HK-2 (cell line): ENCODE results near the gene WAS.
A peak's percentile ranks its signal among the peaks of the same experiment; 100 is the strongest.
"Not testable (repeated sequence)": the region's sequence is repeated elsewhere in the genome, so short reads cannot be mapped to it uniquely, and the experiment has no call there.

Experiments
- DNase-seq: peaks from one replicate; pipeline ENCODE4 v3.0.0-alpha.2; 2018; ENCODE audit not compliant: unreplicated experiment

The WAS gene

GRCh38 chrX:48685416-48685815 lies 1.8 kb downstream of the WAS start:
- no peak for DNase-seq

GRCh38 chrX:48688531-48689150 lies 5.0 kb downstream of the WAS start:
- DNase-seq: no peak

- no peak for DNase-seq
Observed at GRCh38 chrX:48689208-48689920, 5.8 kb downstream of the WAS start.

GRCh38 chrX:48691746-48692145 lies 8.1 kb downstream of the WAS start:
- not testable (repeated sequence) for DNase-seq

GRCh38 chrX:48694776-48695533 lies 11.4 kb downstream of the WAS start:
- no peak for DNase-seq

GRCh38 chrX:48695534-48695896 lies 11.9 kb downstream of the WAS start:
- DNase-seq: peak; percentile 46

GRCh38 chrX:48695925-48696300 lies 12.3 kb downstream of the WAS start:
- DNase-seq: no peak

GRCh38 chrX:48696301-48696908 lies 12.8 kb downstream of the WAS start, which contains the start of gene SUV39H1:
TSS of gene SUV39H1 (plus strand) at chrX:48696734. CDS start at chrX:48696785, 51 bp downstream.
- DNase-seq: peak; percentile 81

- DNase-seq: peak; percentile 56
Observed at GRCh38 chrX:48696909-48697727, 13.5 kb downstream of the WAS start.

GRCh38 chrX:48698306-48698705 lies 14.7 kb downstream of the WAS start:
- no peak for DNase-seq

- no peak for DNase-seq
Observed at GRCh38 chrX:48700246-48700645, 16.6 kb downstream of the WAS start.

GRCh38 chrX:48700951-48701653 lies 17.5 kb downstream of the WAS start:
- no peak for DNase-seq

- no peak for DNase-seq
Observed at GRCh38 chrX:48702032-48702431, 18.4 kb downstream of the WAS start.

- no peak for DNase-seq
Observed at GRCh38 chrX:48702716-48703115, 19.1 kb downstream of the WAS start.

- no peak for DNase-seq
Observed at GRCh38 chrX:48703228-48703627, 19.6 kb downstream of the WAS start.

- peak; percentile 9 for DNase-seq
Observed at GRCh38 chrX:48703642-48704481, 20.3 kb downstream of the WAS start.

GRCh38 chrX:48705871-48706270 lies 22.3 kb downstream of the WAS start:
- no peak for DNase-seq

GRCh38 chrX:48709522-48710112 lies 26.0 kb downstream of the WAS start:
- DNase-seq: no peak

- DNase-seq: no peak
Observed at GRCh38 chrX:48711162-48711928, 27.7 kb downstream of the WAS start.
